KMS-11 (cell line): ENCODE measurements around the gene KRT1.
"Not testable (repeated sequence)": the region's sequence is repeated elsewhere in the genome, so short reads cannot be mapped to it uniquely, and the experiment has no call there.

Experiments
- H2AFZ ChIP-seq: fragments of 200-600 bp; sonication (generic); 2 replicates; pipeline ENCODE4 v1.6.1; 2016; ENCODE audit warnings: antibody characterized with exemption, mixed run types, low read depth
- H3K27ac ChIP-seq: fragments of 200-600 bp; sonication (generic); 2 replicates; pipeline ENCODE4 v1.6.1; 2016; ENCODE audit warnings: mild to moderate bottlenecking, mixed run types
- H3K27me3 ChIP-seq: fragments of 200-600 bp; sonication (generic); 2 replicates; pipeline ENCODE4 v1.6.1; 2017; ENCODE audit warnings: mild to moderate bottlenecking, low read depth, mixed run types, moderate library complexity; ENCODE audit not compliant: insufficient read depth
- H3K36me3 ChIP-seq: fragments of 200-600 bp; sonication (generic); 2 replicates; pipeline ENCODE4 v1.6.1; 2017; ENCODE audit warnings: mild to moderate bottlenecking, mixed run types; ENCODE audit not compliant: insufficient read depth
- H3K4me1 ChIP-seq: fragments of 200-600 bp; sonication (generic); 2 replicates; pipeline ENCODE4 v1.6.1; 2016; ENCODE audit warnings: mild to moderate bottlenecking, low read depth, mixed run types; ENCODE audit not compliant: poor library complexity, severe bottlenecking
- H3K4me2 ChIP-seq: fragments of 200-600 bp; sonication (generic); 2 replicates; pipeline ENCODE4 v1.7.0; 2016; ENCODE audit warnings: mild to moderate bottlenecking, mixed run types
- H3K4me3 ChIP-seq: fragments of 200-600 bp; sonication (generic); IDR thresholded peaks from 2 replicates; pipeline ENCODE4 v1.6.1; 2017; ENCODE audit warnings: low read depth, low read length, mixed read lengths; ENCODE audit not compliant: insufficient read depth
- H3K79me2 ChIP-seq: fragments of 200-600 bp; sonication (generic); 2 replicates; pipeline ENCODE4 v1.6.1; 2016; ENCODE audit warnings: low read depth, mixed run types; ENCODE audit not compliant: insufficient read depth
- H3K9ac ChIP-seq: fragments of 200-600 bp; sonication (generic); 2 replicates; pipeline ENCODE4 v1.6.1; 2016; ENCODE audit warnings: mild to moderate bottlenecking, mixed run types
- H4K20me1 ChIP-seq: fragments of 200-600 bp; sonication (generic); 2 replicates; pipeline ENCODE4 v1.6.1; 2016; ENCODE audit warnings: mild to moderate bottlenecking, mixed run types; ENCODE audit not compliant: insufficient read depth
- TF ChIP-seq, protein P1 (sequence below): fragments of 200-600 bp; sonication (generic); conservative IDR thresholded peaks from 2 replicates; pipeline ENCODE4 v1.6.1; 2017; ENCODE audit warnings: low read depth, mild to moderate bottlenecking, antibody characterized with exemption, low read length, moderate library complexity, mixed read lengths

The KRT1 gene

DNA sequence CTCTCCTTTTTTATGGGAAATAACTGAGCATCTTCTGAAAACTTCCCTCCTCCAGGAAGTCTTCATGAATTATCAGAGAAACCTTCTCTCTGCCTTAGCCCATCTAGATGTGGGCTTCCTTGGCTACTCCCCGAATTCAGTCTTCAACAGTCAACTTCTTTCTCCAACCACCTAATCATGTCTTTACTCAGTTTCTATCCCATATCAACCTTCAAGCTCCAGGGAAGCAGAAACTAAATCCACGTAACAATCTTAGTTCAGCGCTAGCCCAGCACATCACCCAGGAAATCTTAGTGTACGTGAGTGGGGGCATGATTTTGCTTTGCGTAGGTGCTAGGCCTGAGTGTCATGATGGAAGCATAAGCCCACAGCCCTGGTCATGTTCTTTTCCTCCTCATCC, 35.9 kb upstream of the KRT1 start:
- Histone ChIP-seq H3K9ac (no peak overlapping the region), H3K27me3 (peaks cover 24% of the 10 kb centered on the region; the same call in 1 of the 2 replicates), H3K27ac (no peak overlapping the region), H4K20me1 (no peaks in the 10 kb centered on the region), H3K4me2 (no peak overlapping the region), H3K4me3 (no peak overlapping the region), H3K4me1 (no peaks in the 10 kb centered on the region), H3K36me3 (no peaks in the 10 kb centered on the region), H3K79me2 (no peaks in the 10 kb centered on the region), H2AFZ (no peak overlapping the region)
- TF ChIP-seq, protein P1, sequence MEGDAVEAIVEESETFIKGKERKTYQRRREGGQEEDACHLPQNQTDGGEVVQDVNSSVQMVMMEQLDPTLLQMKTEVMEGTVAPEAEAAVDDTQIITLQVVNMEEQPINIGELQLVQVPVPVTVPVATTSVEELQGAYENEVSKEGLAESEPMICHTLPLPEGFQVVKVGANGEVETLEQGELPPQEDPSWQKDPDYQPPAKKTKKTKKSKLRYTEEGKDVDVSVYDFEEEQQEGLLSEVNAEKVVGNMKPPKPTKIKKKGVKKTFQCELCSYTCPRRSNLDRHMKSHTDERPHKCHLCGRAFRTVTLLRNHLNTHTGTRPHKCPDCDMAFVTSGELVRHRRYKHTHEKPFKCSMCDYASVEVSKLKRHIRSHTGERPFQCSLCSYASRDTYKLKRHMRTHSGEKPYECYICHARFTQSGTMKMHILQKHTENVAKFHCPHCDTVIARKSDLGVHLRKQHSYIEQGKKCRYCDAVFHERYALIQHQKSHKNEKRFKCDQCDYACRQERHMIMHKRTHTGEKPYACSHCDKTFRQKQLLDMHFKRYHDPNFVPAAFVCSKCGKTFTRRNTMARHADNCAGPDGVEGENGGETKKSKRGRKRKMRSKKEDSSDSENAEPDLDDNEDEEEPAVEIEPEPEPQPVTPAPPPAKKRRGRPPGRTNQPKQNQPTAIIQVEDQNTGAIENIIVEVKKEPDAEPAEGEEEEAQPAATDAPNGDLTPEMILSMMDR: no peak

DNA sequence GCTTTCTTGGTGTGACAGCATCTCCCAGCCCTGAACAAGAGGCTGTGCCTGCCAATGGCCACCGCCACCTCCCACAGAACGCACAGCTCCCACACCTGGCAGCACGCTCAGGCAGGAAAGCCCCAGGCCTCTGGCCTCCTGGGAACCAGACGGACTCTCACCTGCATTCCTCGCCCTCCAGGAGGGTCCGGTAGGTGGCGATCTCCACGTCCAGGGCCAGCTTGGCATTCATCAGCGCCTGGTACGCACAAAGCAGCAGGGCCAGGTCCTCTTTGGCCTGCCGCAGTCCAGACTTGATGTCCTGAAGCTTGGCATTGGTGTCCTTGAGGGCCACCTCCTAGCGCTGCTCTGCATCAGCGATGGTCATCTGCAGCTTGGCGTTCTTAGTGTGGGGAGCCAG, 35.2 kb upstream of the KRT1 start:
- Histone ChIP-seq H3K4me1 (no peaks in the 10 kb centered on the region), H4K20me1 (no peaks in the 10 kb centered on the region), H3K9ac (no peak overlapping the region), H3K4me2 (no peak overlapping the region), H3K27me3 (peaks cover 20% of the 10 kb centered on the region; the same call in 1 of the 2 replicates), H3K79me2 (no peaks in the 10 kb centered on the region), H3K4me3 (no peak overlapping the region), H2AFZ (no peak overlapping the region), H3K36me3 (no peaks in the 10 kb centered on the region), H3K27ac (no peak overlapping the region)
- TF ChIP-seq, protein P1: no peak

DNA sequence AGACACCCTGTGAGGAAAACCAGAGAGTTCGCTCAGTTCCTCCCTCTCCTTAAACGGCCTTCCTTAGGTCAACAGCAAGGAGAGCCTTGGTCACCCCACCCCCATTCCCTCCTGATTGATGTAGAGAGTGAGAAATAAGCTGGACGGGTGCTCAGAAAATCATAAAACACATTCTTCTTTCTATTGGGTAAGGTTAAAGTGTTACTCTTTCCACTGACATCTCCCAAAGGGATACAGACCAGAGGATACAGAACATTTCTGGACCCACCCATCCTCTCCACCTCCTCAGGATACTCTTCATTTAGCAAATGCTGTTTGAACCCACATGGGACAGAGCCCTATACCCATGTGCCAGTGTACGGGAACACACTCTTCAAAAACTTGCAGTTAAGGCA, 34.7 kb upstream of the KRT1 start:
- no peak overlapping the region for H2AFZ ChIP-seq
- H3K4me1 ChIP-seq: no peaks in the 10 kb centered on the region
- no peak overlapping the region for H3K4me2 ChIP-seq
- H3K4me3 ChIP-seq: no peak overlapping the region
- TF ChIP-seq, protein P1: no peak
- peaks cover 22% of the 10 kb centered on the region; the same call in 1 of the 2 replicates for H3K27me3 ChIP-seq
- no peaks in the 10 kb centered on the region for H3K36me3 ChIP-seq
- H4K20me1 ChIP-seq: no peaks in the 10 kb centered on the region
- no peak overlapping the region for H3K27ac ChIP-seq
- H3K9ac ChIP-seq: no peak overlapping the region
- H3K79me2 ChIP-seq: no peaks in the 10 kb centered on the region

DNA sequence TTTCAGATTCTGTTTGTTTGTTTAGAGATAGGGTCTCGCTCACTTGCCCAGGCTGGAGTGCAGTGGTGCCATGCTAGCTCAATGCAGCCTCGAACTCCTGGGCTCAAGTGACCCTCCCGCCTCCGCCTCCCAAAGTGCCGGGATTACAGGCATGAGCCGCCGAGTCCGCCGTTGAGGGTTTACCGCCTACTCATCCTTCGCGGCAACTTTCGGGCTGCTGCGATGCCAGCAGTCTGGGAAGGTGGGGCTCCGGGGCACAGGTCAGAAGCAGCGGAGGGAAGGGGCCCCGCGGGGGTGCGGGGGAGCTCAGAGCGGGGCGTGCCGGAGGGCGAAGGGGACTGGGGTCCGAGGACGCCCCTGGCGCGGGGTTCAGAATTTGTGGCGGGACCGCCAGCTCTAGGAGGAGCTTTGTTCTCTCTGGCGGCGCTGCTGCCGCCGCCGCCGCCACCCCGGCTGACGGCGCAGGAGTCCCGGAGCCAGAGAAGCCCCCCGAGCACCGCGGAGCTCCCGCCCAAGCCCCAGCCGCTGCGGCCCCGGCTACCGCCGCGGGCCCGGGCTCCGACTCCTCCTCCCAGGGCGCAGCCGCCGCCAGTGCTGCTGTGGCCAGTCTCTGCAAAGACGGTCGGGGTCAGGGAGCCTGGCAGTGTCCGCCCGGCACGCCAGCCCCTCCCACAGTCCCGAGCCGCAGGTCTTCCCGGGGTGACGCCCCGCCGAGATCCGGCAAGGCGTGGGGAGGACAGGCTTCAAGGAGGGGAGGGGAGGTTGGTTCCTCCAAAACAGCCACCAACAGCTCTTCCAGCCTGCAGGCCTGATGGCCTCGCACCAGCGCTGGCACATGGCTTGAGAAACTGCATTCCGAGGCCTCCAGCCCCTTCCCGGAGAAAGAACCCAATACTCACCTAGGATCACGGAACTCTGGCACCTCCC, 34.0 kb upstream of the KRT1 start:
- Histone ChIP-seq H3K4me3 (no peak overlapping the region), H3K27ac (no peak overlapping the region), H3K27me3 (peaks cover 24% of the 10 kb centered on the region; the same call in 1 of the 2 replicates), H2AFZ (no peak overlapping the region), H3K4me2 (no peak overlapping the region), H3K36me3 (no peaks in the 10 kb centered on the region), H3K79me2 (no peaks in the 10 kb centered on the region), H4K20me1 (no peaks in the 10 kb centered on the region), H3K4me1 (no peaks in the 10 kb centered on the region), H3K9ac (no peak overlapping the region)
- TF ChIP-seq, protein P1: no peak

DNA sequence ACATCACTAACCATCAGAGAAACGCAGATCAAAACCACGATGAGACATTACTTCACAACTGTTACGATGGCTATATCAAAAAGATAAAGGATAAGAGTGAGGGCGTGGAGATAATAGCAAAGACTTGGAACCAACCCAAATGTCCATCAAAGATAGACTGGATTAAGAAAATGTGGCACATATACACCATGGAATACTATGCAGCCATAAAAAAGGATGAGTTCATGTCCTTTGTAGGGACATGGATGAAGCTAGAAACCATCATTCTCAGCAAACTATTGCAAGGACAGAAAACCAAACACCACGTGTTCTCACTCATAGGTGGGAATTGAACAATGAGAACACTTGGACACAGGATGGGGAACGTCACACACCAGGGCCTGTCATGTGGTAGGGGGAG, 31.9 kb upstream of the KRT1 start:
- H2AFZ ChIP-seq, H3K27ac ChIP-seq, H3K36me3 ChIP-seq, H3K4me3 ChIP-seq, H3K4me2 ChIP-seq, H4K20me1 ChIP-seq, H3K79me2 ChIP-seq, H3K4me1 ChIP-seq, H3K9ac ChIP-seq: not testable (repeated sequence)
- H3K27me3 ChIP-seq: peaks cover 20% of the 10 kb centered on the region; the same call in 1 of the 2 replicates
